Gastroesophageal sphincter (tissue), 3 donors: ENCODE results near the gene NKX1-2.

Experiments
- CTCF ChIP-seq, 4 experiments: fragments of 200-600 bp in 2 of 4; fragments of 450-650 bp in 2 of 4; sonication (generic) in 1 of 4; IDR thresholded peaks; one replicate each; pipeline ENCODE4 v1.5.1; 2017 to 2019; ENCODE audit warnings: antibody characterized with exemption in 4 of 4, mild to moderate bottlenecking in 2 of 4, moderate library complexity in 2 of 4
- EP300 ChIP-seq: sonication (generic); formaldehyde crosslinking; IDR thresholded peaks from one replicate; pipeline ENCODE4 v1.6.1; 2017; ENCODE audit warnings: antibody characterized with exemption, mild to moderate bottlenecking
- POLR2A ChIP-seq, 2 donors: fragments of 450-650 bp; IDR thresholded peaks; one replicate each; pipeline ENCODE4 v1.6.1; 2017; ENCODE audit warnings: antibody characterized with exemption in 2 of 2, mild to moderate bottlenecking in 2 of 2, moderate library complexity in 1 of 2

- TF ChIP-seq CTCF (IDR thresholded peaks at IDR 0.05): no peak
- TF ChIP-seq POLR2A (IDR thresholded peaks at IDR 0.05): no peak
- TF ChIP-seq EP300: no peak
Observed at GRCh38 chr10:124472071-124472470, 22.2 kb upstream of the NKX1-2 start.
